HG03442 (cell line): ENCODE results near the gene CBLB.

Experiments used
- ATAC-seq: cut with Tn5 transposase; IDR thresholded peaks from one replicate; pipeline ENCODE4 v1.9.1; 2021; ENCODE audit warnings: mild to moderate bottlenecking, moderate library complexity; ENCODE audit not compliant: unreplicated experiment

CBLB gene

DNA sequence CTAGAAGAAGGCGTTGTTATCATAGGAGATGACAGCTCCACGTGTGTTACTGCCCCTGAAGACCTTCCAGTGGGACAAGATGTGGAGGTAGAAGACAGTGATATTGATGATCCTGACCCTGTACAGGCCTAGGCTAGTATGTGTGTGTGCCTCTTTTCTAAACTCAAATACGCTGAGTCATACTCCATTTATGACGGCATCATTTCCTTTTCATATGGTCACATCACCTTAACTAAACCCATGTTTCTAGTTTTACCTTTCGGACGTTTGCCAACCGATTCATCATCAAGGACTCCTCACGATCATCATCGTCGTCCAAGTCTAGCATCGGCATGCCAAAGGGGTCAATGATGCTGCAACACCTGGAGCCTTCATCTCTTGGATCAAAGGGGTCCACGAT lies 149.0 kb downstream of the CBLB start:
- no peak for ATAC-seq

DNA sequence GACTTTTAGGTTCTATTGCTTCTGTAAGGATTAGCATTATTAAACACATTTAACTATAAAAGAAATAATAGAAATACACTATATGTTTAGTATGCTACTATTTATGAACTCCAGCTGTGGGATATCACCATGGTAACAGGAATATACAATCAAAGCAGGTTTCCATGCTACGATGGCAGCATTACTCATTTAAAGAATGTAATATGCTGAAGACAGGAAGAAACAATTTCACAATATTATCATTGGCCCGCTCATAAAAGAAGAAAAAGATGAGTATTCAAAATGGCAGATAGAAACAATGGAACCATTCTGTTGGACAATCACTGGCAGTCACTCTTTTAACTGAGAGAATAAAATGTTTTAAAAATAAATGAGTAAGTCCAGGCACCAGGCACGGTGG lies 153.4 kb downstream of the CBLB start:
- ATAC-seq, result no peak

DNA sequence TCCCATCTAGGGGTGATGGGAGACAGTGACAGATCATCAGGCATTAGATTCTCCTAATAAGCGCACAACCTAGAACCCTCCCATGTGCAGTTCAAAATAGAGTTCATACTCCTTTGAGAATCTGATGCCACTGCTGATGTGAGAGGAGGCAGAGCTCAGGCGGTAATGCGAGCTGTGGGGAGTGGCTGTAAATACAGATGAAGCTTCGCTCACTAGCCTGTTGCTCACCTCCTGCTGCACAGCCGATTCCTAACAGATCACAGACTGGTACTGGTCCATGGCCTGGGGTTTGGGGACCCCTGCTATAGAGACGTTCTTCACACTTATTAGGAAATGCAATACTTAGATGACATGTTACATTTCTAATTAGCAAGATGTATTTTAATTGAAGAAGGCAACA lies 154.4 kb downstream of the CBLB start:
- ATAC-seq, result no peak

DNA sequence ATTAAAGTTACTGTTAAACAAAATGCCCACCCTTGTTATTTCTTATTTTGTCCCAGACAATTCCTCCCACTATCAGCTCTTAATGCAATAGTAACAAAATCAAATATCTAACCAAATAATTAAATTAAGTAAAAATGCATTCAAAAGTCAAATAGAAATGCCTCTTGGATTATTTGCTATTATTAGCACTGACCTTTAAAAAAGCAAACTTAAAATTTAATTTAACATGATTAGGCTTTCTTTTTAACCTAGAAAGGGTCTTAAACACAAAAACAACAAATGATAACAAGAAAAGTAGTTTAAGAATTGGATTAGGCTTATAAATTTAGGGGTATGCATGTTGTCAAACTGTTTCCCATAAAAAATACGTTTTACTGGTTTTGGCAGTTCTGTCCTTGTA lies 159.8 kb downstream of the CBLB start:
- ATAC-seq, result no peak

DNA sequence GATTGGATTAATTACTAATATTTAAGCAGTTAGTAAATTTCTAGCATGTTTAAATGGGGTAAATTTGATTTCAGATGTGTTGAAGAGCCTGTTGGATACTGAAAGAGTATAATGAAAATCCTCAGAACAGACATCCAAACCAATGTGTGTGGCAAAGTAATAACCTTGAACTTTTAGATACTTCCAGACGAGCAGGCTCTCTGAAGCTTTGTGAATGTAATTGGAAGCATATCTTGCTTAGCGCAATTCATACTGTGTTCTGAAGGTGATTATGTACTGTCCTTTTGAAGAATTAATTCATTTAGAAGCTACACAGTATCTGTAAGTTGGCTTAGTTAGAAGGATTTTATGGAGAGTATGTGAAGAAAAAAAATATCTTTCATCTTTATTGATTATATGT lies 161.8 kb downstream of the CBLB start:
- no peak for ATAC-seq

DNA sequence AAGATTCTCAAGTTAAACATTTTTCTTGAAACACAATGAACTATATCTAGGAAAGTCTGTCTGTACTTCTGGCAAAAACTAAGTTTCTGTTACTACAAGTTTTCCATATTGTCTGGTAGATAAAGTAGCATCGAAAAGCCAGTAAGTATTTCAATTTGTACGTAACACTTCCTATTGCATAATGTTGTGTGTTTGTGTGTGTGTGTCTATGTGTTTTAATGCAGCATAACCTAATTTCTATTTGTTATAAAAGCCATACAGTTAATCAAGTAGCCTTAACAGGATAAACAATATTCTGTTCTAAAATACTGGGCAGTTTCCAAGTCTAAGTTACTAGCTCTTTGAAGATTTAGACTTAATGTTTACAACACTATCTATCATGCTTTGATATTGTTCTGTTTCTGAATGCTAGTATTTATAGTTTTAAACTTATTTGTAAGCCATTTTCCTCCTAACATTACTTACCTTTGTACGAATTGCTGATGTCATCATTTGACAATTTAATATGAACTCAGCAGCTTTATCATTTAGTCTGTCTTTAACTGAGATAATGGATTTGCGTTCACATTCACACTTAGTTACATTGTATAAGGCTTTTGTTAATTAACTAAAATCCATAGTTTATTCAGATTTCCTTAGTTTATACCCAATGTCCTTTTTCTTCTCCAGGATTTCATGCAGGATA lies 163.9 kb downstream of the CBLB start:
- ATAC-seq, result no peak

DNA sequence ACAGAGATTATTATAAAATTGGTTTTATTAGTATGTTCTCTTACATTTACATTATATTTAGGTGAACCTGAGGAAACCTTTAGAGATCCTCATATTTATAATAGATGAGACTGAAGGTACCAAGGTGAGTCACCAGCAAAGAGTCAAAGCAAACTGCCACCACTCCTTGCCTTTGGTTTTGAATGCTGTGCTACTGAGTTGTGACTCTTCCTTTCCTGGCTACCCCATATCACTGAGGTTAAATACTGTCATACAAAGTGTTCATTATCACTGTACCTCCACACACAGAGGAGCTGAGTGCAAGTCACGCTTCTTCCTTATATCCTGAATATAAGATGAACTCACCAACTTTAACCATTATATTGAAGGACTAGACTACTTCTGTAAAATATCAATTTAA lies 168.2 kb downstream of the CBLB start:
- no peak for ATAC-seq

DNA sequence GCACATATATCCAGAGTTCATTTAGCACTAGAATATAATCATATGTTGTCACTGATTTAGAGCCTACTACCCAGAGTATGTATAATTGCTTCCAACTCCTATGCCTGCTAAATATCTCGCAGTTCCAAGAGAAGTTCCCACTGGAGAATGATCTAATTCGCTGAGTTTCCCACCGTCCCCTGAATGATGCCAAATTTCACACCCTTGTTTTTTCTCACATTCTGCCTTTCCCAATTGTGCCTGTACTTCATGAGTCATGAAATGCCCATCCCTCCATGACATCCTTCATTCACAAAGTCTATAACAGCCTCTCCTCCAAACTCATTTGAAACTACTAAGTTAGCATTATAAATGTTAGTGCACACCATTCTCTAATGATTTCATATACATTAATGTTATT lies 177.2 kb downstream of the CBLB start:
- ATAC-seq, result no peak

DNA sequence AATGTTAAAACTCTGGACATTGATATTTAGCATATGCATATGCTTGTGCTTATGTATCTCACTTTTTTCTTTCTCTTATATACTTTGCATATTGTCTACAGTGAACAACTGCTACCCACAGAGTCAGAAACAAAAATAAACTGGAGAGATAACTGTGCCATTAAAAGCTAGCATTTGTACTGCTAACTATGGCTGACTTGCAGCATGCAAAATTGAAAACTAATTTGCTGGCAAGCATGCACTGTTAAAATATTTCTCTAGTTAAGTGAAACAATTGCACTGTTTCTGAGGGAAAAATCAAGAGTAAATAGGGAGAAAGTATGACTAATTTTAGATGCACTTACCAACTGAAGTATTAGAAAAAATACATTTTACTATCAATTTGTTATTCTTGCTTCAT lies 177.8 kb downstream of the CBLB start:
- no peak for ATAC-seq

DNA sequence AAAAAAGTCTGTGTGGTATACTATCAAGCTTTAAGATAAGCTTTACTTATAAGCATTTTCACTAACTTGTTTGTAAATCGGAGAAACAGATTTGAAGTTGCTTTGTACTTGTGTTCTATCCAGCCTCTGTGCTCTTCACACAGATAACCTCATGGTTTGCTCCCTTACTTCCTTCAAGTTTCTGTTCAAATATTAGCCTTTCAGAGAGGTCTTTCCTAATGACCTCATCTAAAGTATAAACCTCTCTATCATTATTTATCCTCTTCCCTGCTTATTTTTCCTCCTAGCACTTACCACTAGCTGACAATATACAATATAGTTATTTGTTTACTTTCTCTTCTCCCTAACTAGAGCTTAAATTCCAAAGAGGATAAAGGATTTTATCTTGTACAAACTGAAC lies 180.0 kb downstream of the CBLB start:
- ATAC-seq, result no peak

DNA sequence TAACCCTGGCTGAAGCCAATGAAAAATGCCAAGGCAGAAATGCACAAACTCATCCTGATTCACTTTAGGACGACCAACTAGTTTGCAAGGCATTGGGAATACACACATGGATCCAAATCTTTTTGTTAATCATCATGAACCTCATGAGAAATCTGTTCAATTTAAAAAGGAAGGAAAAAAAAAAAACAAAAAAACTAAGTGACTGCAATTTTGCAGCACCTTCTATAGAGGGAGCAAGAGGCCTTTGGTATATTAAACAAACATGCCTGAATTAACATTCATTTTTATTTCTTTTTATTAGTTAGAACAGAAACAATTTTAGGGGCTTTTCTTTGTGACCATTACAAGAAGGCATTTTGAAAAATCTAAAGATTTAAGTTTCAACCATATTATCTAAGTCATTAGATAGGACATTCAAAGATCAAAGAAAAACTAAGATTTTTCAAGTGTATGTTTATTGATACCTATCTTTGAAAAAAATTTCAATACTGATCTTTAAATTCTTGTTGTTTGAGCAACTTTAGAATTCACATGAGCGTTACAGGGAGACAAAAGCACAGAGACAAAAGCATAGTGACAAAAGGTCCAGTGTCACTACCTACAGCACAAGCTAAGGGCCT lies 182.4 kb downstream of the CBLB start:
- ATAC-seq, result no peak

DNA sequence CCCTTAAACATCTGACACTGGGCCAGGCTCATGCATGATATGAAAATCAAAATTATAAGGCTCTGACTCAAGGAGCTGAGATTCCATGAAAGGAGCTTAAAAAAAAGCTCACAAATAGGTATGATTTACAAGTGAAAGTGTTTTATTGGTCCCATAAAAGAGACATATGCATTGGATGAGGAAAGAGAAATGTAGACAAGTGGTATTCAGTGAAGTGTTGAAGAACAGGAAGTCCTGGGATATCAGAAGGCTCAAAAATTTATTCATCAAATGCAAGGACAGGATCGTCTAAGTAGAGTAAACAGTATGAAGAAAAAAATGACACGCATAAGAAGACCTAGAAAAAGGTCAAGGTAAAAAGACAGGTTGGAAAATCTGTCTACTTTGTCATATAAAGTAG lies 188.9 kb downstream of the CBLB start:
- ATAC-seq, result no peak

DNA sequence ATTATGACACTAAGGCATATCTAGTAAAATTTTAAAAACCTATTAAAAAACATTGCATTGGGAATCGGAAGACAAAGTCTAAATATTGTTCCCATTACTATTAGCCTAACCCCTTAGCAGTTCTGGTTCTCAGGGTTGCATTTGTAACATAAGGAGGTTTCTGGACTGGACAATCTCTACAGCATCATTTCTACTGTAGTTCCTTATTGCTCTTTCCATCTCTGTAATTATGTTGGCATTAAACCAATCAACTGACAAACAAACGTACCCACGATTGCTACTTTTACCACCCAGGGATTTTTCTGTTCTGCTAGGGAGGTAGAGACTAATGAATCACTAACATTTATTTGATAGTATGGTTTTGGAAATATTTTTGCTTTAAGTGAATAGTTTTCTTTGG lies 190.8 kb downstream of the CBLB start:
- ATAC-seq, result no peak

DNA sequence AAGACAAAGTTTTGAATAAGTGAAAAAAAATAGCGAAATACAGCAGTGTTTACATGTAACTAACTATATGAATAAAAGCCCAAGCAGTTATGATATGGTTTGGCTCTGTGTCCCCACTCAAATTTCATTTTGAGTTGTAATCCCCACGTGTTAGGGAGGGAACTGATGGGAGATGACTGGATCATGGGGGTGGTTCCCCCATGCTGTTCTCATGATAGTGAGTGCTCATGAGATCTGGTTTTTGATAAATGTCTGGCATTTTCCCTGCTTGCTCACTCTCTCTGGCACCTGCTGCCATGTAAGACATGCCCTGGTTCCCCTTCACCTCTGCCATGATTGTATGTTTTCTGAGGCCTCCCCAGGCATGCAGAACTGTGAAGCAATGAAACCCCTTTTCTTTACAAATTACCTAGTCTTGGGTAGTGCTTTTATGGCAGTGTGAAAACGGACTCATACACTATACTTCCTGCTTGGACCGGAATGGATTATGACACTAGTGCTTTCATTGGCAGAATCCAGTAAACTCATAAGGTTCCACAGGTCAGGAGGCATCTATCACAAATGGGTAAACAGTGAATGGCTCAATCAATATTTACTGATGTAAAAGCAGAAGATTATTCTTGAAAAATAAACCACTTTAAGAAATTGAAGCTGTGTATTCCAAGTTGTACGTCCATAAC lies 192.1 kb downstream of the CBLB start:
- ATAC-seq, result no peak

DNA sequence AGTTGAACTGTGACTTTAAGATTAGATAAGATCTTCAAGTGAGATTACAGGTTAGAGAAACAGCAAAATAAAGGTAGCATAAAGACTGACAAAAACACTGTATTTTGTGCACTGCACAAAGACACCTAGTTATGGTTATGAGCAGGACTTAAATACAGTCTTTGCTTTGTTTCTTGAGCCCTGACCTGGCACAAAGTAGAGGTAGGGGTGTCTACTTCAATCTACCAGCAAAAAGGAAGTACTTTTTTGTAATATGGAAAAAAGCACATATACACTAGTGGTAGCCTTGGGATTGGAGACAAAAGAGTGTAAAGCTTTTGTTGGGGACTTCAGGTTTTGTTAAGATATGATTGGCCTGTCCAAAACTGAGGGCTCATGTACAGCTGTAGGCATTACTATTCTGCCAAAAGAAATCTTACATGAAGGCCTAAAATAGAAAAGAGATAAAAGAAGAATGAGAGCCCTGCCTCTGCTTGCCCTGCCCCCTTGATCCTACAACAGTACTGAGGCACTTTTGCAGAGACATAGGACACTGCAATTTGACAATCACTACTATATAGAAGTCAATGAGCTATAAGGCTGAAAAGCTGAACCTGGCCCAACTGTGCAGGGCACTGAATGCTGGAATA lies 194.3 kb downstream of the CBLB start:
- ATAC-seq, result no peak

DNA sequence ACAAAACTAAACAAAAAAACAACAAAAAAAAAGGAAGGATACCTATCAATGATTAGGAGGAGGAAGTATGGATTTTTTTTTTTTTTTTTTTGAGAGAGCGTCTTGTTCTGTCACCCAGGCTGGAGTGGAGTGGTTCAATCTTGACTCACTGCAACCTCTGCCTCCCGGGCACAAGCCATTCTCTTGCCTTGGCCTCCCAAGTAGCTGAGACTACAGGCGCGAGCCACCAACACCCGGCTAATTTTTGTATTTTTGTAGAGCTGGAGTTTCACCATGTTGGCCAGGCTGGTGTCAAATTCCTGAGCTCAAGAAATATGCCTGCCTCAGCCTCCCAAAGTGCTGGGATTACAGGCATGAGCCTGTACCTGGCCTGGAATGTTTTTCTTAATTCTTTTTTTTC lies 195.8 kb downstream of the CBLB start:
- no peak for ATAC-seq

DNA sequence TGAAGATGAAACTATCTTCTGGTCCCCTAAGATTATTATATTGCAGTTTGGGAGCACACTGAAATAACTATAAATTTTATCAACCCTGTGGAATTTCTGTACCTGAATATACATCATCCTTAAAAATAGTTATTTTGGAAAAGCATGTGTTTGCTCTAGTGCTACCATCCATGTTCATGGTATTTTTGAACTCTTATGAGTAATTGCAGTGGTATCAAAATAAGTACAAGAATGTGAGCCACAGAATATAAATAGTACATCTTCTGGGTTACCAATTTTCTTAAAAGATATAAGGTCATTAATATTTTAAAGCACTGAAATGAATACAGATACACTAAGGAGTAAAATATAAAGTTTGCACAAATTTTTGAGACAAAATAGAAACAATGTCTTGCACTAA lies 206.5 kb downstream of the CBLB start:
- ATAC-seq, result no peak

DNA sequence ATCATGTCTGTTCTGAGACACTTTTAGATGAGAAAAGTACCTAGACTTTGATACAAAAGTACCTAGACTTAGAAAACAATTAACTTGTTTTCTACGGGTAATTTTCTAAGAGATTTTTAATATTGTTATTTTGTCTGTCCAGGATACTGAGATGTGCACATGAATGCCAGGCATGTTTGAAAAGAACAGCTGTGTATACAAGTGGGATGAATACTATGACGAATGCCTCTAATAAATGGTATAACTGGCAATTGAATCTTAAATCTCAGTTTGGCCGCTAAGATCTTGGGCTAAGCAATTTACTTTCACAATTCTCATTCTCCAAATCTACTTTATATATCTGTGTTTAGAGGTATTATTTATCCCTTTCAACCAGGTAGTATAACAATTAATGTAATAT lies 207.4 kb downstream of the CBLB start:
- no peak for ATAC-seq

DNA sequence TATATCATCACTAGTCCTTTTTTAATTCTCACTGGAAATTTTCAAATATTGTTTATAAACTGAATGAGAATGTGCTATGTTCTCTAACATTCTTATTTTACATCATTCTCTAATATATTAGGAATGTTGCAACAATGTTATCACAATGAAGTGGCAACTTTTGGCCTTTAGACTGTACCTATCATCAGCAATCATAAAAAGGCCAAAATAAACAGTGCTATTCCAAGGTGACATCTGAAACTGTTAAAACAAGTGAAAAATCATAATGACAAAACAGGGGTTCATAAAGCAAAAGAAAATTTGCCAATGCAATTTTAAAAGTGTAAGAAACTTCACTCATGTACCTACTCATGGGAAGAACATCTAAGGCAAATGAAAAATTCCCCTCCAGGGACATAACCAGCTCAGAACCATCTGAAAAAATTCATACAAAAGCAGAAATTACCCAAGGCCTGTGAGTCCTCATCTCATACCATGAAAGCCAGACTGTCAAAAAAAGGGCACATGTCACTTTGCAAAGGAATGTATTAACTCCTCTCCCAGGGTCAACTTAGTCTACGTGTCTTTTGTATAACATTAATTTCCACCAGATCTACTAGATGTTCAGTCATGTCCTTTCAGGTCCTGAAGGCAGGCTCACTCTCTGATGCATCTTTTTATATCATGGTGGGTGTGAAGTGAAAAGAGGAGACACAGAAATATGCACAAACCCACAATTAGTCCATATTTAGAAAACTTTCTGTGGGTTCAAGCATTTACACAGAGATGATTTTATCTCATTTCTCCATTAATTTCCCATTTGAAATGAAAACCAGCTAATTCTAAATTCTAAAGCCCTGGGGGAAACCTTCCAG lies 211.9 kb downstream of the CBLB start:
- no peak for ATAC-seq

DNA sequence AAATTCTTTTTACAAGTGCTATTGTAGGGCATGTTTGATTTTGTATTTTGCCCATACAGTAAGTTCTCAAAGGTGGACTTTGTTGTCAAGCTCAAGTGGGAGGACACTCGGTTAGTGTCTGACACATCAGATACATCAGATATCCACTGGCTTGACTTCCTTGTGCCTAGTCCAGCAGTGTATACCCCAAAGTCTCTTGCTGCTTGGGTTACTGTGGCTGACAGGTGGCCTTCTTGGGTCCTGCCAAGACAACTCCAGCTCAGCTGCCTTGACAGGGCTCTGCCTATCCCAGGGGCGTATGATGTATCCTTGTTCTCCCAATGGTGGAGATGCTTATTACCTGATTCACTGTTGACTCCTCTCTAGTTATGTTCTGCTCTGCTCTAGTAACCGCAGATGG lies 214.9 kb downstream of the CBLB start:
- ATAC-seq, result no peak

DNA sequence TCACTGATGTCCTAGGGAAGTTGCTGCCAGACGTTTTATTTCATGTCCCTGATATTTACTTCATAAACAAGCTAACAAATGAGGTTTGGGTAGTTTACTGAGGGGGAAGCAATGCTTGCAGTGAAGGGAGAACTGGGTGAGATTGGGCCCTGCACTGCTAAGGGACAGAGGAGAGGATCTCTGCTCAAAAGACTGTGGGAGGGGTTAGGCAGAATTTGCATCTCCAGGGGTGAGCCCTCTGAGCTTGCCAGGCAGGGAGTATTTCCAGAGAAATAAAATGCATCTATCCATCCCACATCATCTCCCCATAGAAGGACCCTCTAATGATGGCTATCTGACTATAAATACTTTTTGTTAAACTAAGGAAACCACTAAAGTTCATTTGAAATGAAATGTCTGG lies 215.6 kb downstream of the CBLB start:
- no peak for ATAC-seq
